Adipose tissue (tissue), 3 donors: Measurements from ENCODE around the gene GRK5. TPM values are rescaled to one million over a fixed set of nuclear protein-coding genes. Genes with fewer than 3 reads are reported as not detected.

Experiments
- H3K27ac ChIP-seq: one replicate; pipeline ENCODE4 v1.5.1; 2013; ENCODE audit warnings: low read depth, low read length
- WGBS, 3 donors: extraction: QIAGEN DNeasy Blood & Tissue Kit; methylation state at CpG; one replicate each; pipeline ENCODE4 v1.1.7; 2013; 5-methylcytosine and 5-hydroxymethylcytosine counted together
- polyA plus RNA-seq, 3 donors: library from polyadenylated mRNA; stranded (reverse); fragments of 200-250 nt; gene quantifications; one replicate each; pipeline ENCODE4 v1.2.3, GENCODE V29; 2013
- donor health status: healthy with polysubstance abuse.
- donor health status: Bipolar disorder and iron deficiency.
- donor health status: healthy.

Gene GRK5
- polyA plus RNA-seq, 3 donors, result 3.2 to 38.5 (median 20.8) TPM

- WGBS, 3 donors, result 35 to 60% (median 44%) methylated on average over 5 of the region's 5 CpGs
- no peak overlapping the region for H3K27ac ChIP-seq
Observed at GRCh38 chr10:119190954-119191785, 16.2 kb upstream of the GRK5 start.

GRCh38 chr10:119191881-119192280, 15.5 kb upstream of the GRK5 start:
- WGBS, 3 donors, result 74 to 87% (median 85%) methylated on average over 3 to 4 of the region's 4 CpGs
- H3K27ac ChIP-seq, result no peak overlapping the region

GRCh38 chr10:119197921-119198320, 9.4 kb upstream of the GRK5 start:
- WGBS, 3 donors, result 46 to 72% (median 53%) methylated on average over 4 of the region's 4 CpGs
- H3K27ac ChIP-seq, result no peak overlapping the region

- WGBS, 3 donors, result 35 to 45% (median 38%) methylated on average over 7 of the region's 7 CpGs
- H3K27ac ChIP-seq, result no peak overlapping the region
Observed at GRCh38 chr10:119198438-119198837, 8.9 kb upstream of the GRK5 start.

- 41 to 47% (median 44%) methylated on average over 9 of the region's 9 CpGs for WGBS, 3 donors
- no peak overlapping the region for H3K27ac ChIP-seq
Observed at GRCh38 chr10:119199231-119199992, 8.0 kb upstream of the GRK5 start.

GRCh38 chr10:119201233-119201632, 6.1 kb upstream of the GRK5 start:
- 71 to 91% (median 77%) methylated on average over 1 of the region's 1 CpG for WGBS, 3 donors
- no peak overlapping the region for H3K27ac ChIP-seq

GRCh38 chr10:119203006-119203405, 4.4 kb upstream of the GRK5 start:
- WGBS, 3 donors, result 53 to 76% (median 65%) methylated on average over 4 of the region's 4 CpGs
- no peak overlapping the region for H3K27ac ChIP-seq

- peak overlapping the region; percentile 83 for H3K27ac ChIP-seq
- 25 to 32% (median 26%) methylated on average over 17 of the region's 17 CpGs for WGBS, 3 donors
Observed at GRCh38 chr10:119205894-119206602, 1.3 kb upstream of the GRK5 start.

- 0 to 1% (median 0%) methylated on average over 59 to 97 of the region's 97 CpGs for WGBS, 3 donors
- peak overlapping the region; percentile 83 for H3K27ac ChIP-seq
Observed at GRCh38 chr10:119206603-119207365, 587 bp upstream of the GRK5 start.

GRCh38 chr10:119207713-119208552, 562 bp downstream of the GRK5 start:
- WGBS, 3 donors, result 0% methylated on average over 49 to 61 of the region's 62 CpGs
- H3K27ac ChIP-seq, result peak overlapping the region; percentile 6

- WGBS, 3 donors, result 0 to 22% (median 3%) methylated on average over 3 of the region's 3 CpGs
- H3K27ac ChIP-seq, result no peak overlapping the region
Observed at GRCh38 chr10:119208553-119208940, 1.2 kb downstream of the GRK5 start.

GRCh38 chr10:119209035-119209735, 1.8 kb downstream of the GRK5 start:
- 9 to 36% (median 9%) methylated on average over 15 of the region's 15 CpGs for WGBS, 3 donors
- H3K27ac ChIP-seq, result no peak overlapping the region

- WGBS, 3 donors, result 35 to 50% (median 44%) methylated on average over 9 of the region's 9 CpGs
- H3K27ac ChIP-seq, result no peak overlapping the region
Observed at GRCh38 chr10:119209736-119210355, 2.5 kb downstream of the GRK5 start.

GRCh38 chr10:119210633-119211032, 3.3 kb downstream of the GRK5 start:
- WGBS, 3 donors, result 72 to 96% (median 81%) methylated on average over 2 of the region's 2 CpGs
- no peak overlapping the region for H3K27ac ChIP-seq

GRCh38 chr10:119211176-119211575, 3.8 kb downstream of the GRK5 start:
- 71 to 80% (median 75%) methylated on average over 3 of the region's 3 CpGs for WGBS, 3 donors
- no peak overlapping the region for H3K27ac ChIP-seq

- 35 to 60% (median 37%) methylated on average over 12 of the region's 12 CpGs for WGBS, 3 donors
- H3K27ac ChIP-seq, result no peak overlapping the region
Observed at GRCh38 chr10:119211625-119212441, 4.5 kb downstream of the GRK5 start.
